ENCODE measurements around the gene NTRK2.

Gene NTRK2

GRCh38 chr9:84903963-84904362, 234.4 kb downstream of the NTRK2 start:
- Histone ChIP-seq H4K20me1 (ENCODE audit: insufficient read depth, low read length, poor library complexity, severe bottlenecking) (no peaks in the 10 kb centered on the region), H3K4me1 (ENCODE audit: insufficient read depth, low read length, poor library complexity, severe bottlenecking) (no peaks in the 10 kb centered on the region), H3F3A (ENCODE audit: low read depth) (no peaks in the 10 kb centered on the region), H3K9me3 (ENCODE audit: insufficient read depth, low read depth, low read length) (0 out of 2 replicates have a peak, but pooled peaks cover 3% of the 10 kb centered on the region), H3K36me3 (ENCODE audit: insufficient read depth, low read length) (no peaks in the 10 kb centered on the region), H3K4me3 (ENCODE audit: low read length, poor library complexity, severe bottlenecking) (no peak overlapping the region), H3K4me2 (ENCODE audit: low read depth, low read length, poor library complexity, severe bottlenecking) (no peak overlapping the region), H3K9me2 (replicated peaks; ENCODE audit: low read depth, low read length) (no peaks in the 10 kb centered on the region), H3K9ac (ENCODE audit: low read depth, low read length, poor library complexity, severe bottlenecking) (no peak overlapping the region), H3K79me2 (ENCODE audit: insufficient read depth, low read length) (no peaks in the 10 kb centered on the region), H2AFZ (ENCODE audit: low read length) (no peak overlapping the region), H3K27me3 (ENCODE audit: insufficient read depth, low read length, poor library complexity, severe bottlenecking) (no peaks in the 10 kb centered on the region)
- no peak for TF ChIP-seq CTCF (conservative IDR thresholded peaks at IDR 0.05; ENCODE audit: low read length)
- TF ChIP-seq EZH2phosphoT487 (IDR thresholded peaks at IDR 0.05; ENCODE audit: borderline replicate concordance), result no peak

GRCh38 chr9:84916769-84917168, 247.2 kb downstream of the NTRK2 start:
- H3K4me3 ChIP-seq (ENCODE audit: low read length, poor library complexity, severe bottlenecking), result no peak overlapping the region
- no peaks in the 10 kb centered on the region for H3K79me2 ChIP-seq (ENCODE audit: insufficient read depth, low read length)
- H3K9me2 ChIP-seq (replicated peaks; ENCODE audit: low read depth, low read length), result no peaks in the 10 kb centered on the region
- no peaks in the 10 kb centered on the region for H3K27me3 ChIP-seq (ENCODE audit: insufficient read depth, low read length, poor library complexity, severe bottlenecking)
- H3K4me1 ChIP-seq (ENCODE audit: insufficient read depth, low read length, poor library complexity, severe bottlenecking), result no peaks in the 10 kb centered on the region
- H2AFZ ChIP-seq (ENCODE audit: low read length), result no peak overlapping the region
- TF ChIP-seq EZH2phosphoT487 (IDR thresholded peaks at IDR 0.05; ENCODE audit: borderline replicate concordance), result no peak
- no peak for TF ChIP-seq CTCF (conservative IDR thresholded peaks at IDR 0.05; ENCODE audit: low read length)
- no peaks in the 10 kb centered on the region for H3K9me3 ChIP-seq (ENCODE audit: insufficient read depth, low read depth, low read length)
- H3K9ac ChIP-seq (ENCODE audit: low read depth, low read length, poor library complexity, severe bottlenecking), result no peak overlapping the region
- no peaks in the 10 kb centered on the region for H3K36me3 ChIP-seq (ENCODE audit: insufficient read depth, low read length)
- no peaks in the 10 kb centered on the region for H4K20me1 ChIP-seq (ENCODE audit: insufficient read depth, low read length, poor library complexity, severe bottlenecking)
- no peak overlapping the region for H3K4me2 ChIP-seq (ENCODE audit: low read depth, low read length, poor library complexity, severe bottlenecking)
- no peaks in the 10 kb centered on the region for H3F3A ChIP-seq (ENCODE audit: low read depth)

- H3K9me3 ChIP-seq (ENCODE audit: insufficient read depth, low read depth, low read length), result no peaks in the 10 kb centered on the region
- H3K9me2 ChIP-seq (replicated peaks; ENCODE audit: low read depth, low read length), result no peaks in the 10 kb centered on the region
- no peak overlapping the region for H2AFZ ChIP-seq (ENCODE audit: low read length)
- no peaks in the 10 kb centered on the region for H3K36me3 ChIP-seq (ENCODE audit: insufficient read depth, low read length)
- no peaks in the 10 kb centered on the region for H4K20me1 ChIP-seq (ENCODE audit: insufficient read depth, low read length, poor library complexity, severe bottlenecking)
- no peaks in the 10 kb centered on the region for H3K79me2 ChIP-seq (ENCODE audit: insufficient read depth, low read length)
- H3K4me2 ChIP-seq (ENCODE audit: low read depth, low read length, poor library complexity, severe bottlenecking), result no peak overlapping the region
- H3K4me3 ChIP-seq (ENCODE audit: low read length, poor library complexity, severe bottlenecking), result no peak overlapping the region
- H3F3A ChIP-seq (ENCODE audit: low read depth), result no peaks in the 10 kb centered on the region
- H3K27me3 ChIP-seq (ENCODE audit: insufficient read depth, low read length, poor library complexity, severe bottlenecking), result no peaks in the 10 kb centered on the region
- no peak for TF ChIP-seq CTCF (conservative IDR thresholded peaks at IDR 0.05; ENCODE audit: low read length)
- TF ChIP-seq EZH2phosphoT487 (IDR thresholded peaks at IDR 0.05; ENCODE audit: borderline replicate concordance), result no peak
- no peaks in the 10 kb centered on the region for H3K4me1 ChIP-seq (ENCODE audit: insufficient read depth, low read length, poor library complexity, severe bottlenecking)
- H3K9ac ChIP-seq (ENCODE audit: low read depth, low read length, poor library complexity, severe bottlenecking), result no peak overlapping the region
Observed at GRCh38 chr9:84917366-84918070, 248.0 kb downstream of the NTRK2 start.

All from Loucy (cell line).